HEK293T (cell line): ENCODE data around the gene APOL3.

Experiments
- BHLHE40 ChIP-seq: fragments of 450-650 bp; IDR thresholded peaks from 2 replicates; pipeline ENCODE4 v1.6.1; 2016; ENCODE audit warnings: mild to moderate bottlenecking, moderate library complexity, borderline replicate concordance
- CTBP1 ChIP-seq: fragments of 450-650 bp; IDR thresholded peaks from 2 replicates; pipeline ENCODE4 v1.6.1; 2016; ENCODE audit warnings: borderline replicate concordance
- NFRKB ChIP-seq: fragments of 450-650 bp; IDR thresholded peaks from 2 replicates; pipeline ENCODE4 v1.6.1; 2016; ENCODE audit warnings: mild to moderate bottlenecking, moderate library complexity
- PKNOX1 ChIP-seq: fragments of 450-650 bp; IDR thresholded peaks from 2 replicates; pipeline ENCODE4 v1.6.1; 2016
- SP1 ChIP-seq: fragments of 450-650 bp; IDR thresholded peaks from 2 replicates; pipeline ENCODE4 v1.6.1; 2017
- TARDBP ChIP-seq: fragments of 450-650 bp; IDR thresholded peaks from 2 replicates; pipeline ENCODE4 v1.6.1; 2016

- TF ChIP-seq SP1 = no peak
- no peak for TF ChIP-seq PKNOX1
- no peak for TF ChIP-seq TARDBP
- no peak for TF ChIP-seq NFRKB
- no peak for TF ChIP-seq BHLHE40
- no peak for TF ChIP-seq CTBP1
Observed at GRCh38 chr22:36198536-36198935, 38.0 kb upstream of the APOL3 start.
